GM21717 (cell line): Measurements from ENCODE around the gene STX1A.
"Not testable (repeated sequence)": the region's sequence is repeated elsewhere in the genome, so short reads cannot be mapped to it uniquely, and the experiment has no call there.

Source experiments
- ATAC-seq: cut with Tn5 transposase; IDR thresholded peaks from one replicate; pipeline ENCODE4 v1.9.1; 2021; ENCODE audit warnings: mild to moderate bottlenecking, moderate library complexity; ENCODE audit not compliant: unreplicated experiment

STX1A gene

DNA sequence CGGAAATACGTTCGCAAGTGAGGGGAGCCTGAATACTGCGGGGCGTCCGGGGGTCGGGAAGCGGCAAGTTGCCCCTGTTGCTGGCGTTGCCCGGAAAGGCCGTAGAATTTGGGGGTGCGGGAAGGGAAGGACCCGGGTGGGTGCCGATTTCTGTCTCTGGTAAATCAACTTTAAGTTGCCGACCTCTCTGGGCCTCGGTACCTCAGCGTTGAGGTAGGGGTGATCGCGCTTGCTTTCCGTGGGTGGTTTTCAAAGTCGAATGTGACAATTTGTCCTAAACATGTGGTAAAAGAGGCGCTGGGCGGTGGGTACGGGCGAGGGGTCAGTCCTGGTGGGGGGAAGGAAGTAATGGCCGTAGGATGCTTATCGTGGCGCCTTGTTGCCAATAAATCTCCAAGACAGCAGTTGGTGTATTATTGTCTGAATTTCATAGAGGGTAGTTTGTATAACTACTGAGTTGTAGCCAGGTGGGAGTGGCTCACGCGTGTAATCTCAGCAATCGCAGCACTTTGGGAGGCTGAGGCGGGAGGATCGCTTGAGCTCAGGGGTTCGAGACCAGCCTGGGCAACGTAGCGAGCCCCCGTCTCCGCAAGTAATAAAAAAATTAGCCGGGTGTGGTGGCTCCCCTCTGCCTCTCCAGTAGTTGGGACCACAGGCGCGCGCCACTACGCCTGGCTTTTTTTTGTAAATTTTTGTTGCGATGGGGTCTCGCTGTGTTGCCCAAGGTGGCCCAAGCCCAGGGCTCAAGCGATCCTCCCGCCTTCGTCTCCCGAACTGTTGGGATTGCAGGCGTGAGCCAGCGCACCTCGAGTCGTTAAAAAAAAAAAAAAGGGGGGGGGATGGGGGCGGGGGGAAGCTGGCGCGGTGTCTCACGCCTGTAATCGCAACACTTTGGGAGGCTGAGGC is 35.4 kb downstream of the STX1A start:
- ATAC-seq, result peak; percentile 5

DNA sequence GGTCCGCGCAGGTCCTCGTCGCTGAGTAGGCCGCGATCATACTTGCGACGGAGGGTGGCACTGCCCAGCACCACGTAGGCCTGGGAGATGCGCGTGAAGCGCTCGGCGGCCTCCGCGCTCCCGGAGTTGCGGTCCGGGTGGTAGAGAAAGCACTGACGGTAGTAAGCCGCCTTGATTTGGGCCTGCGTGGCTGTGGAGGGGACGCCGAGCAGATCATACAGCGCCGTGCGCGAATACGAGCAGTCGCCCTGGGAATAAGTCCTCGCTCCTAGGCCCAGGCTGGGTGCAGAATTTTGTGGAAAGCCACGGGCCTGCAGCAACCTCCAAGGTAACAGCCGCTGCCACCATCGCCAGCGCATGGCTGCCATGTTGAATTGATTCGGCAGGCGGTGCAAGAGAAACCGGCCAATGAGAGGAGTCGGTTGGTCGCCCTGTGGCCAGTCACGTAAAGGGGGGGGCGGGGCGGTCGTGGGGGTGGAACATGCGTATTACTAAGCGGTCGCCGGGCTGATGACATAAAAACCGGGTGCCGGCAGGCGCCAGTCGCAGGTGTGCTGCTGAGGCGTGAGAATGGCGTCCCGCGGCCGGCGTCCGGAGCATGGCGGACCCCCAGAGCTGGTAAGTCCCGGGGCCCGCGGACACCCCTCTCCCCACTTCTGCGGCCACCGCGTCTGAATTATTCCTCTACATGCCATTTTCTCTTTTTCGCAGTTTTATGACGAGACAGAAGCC is 36.2 kb downstream of the STX1A start, which contains the start of the genes BUD23 and DNAJC30:
BUD23 (plus strand) TSS at position 542 of the 732 bp plus-strand sequence; CDS start at position 571, 29 bp downstream.
DNAJC30 (minus strand) TSS at position 398 of the 732 bp plus-strand sequence; CDS start at position 368, 30 bp downstream.
- ATAC-seq, result peak; percentile 79

DNA sequence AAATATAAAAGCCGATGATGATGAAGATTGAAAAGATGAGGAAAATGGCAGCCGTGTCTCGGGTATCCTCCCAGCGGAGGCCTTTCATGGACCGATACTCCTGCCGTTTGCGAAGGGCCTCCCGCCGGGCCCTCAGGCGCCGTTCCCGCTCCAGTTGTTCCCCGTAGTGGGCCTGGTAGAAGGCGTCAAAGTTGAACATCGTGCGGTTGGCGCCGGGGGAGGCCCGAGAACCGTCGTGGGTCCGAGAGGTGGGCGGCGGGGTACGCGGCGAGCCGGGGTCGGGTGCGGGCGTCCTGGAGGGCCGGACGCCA is 36.8 kb downstream of the STX1A start:
- no peak for ATAC-seq

DNA sequence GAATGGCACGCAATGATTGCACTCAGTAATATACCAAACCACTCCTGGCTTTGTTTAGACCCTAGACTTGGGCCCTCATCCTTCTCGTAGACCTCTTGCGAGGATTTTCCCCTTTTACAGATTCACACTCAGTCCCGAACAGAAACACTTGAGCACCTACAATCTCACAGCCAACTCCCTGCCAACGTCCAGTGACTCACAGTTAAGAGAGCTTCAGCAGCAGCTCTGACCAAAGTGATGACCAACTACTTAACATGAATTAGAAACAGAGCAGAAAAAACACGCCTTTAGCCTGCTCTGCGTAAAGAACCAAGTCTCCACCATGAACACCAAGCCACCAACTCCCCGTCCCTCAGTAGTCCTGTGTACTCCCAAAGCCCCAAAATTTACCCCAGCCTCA is 38.4 kb downstream of the STX1A start:
- ATAC-seq, result no peak

DNA sequence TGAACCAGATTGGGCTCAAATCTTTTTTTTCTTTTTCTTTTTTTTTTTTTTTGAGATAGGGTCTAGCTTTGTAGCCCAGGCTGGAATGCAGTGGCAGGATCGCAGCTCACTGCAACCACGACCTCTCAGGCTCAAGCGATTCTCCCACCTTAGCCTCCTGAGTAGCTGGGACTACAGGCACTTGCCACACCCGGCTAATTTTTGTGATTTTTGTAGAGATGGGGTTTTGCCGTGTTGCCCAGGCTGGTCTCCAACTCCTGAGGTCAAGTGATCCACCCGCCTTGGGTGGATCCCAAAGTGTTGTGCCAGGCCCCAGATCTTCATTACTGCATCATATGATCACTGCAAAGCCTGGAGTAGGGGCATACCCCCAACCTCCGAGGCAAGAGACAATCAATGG is 39.0 kb downstream of the STX1A start:
- ATAC-seq, result no peak

DNA sequence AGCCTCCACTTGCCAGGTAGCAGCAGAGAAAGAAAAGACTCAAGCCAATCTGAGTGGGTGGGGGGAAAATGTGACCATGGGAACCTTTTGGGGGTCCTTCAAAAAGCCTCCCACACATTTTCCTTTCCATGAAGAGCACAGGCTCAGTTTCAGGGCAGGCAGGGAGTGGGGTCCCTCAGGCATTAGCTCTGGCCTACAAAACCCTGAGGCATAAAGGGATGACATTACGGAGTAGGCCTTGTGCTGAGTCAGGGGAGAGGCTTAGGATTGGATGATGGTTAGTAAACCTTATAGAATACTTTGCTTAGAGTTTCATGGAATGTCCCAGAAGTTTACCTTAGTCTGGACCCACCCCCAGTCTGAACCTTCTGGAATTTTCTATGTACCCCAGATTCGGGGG is 39.8 kb downstream of the STX1A start:
- ATAC-seq, result no peak

DNA sequence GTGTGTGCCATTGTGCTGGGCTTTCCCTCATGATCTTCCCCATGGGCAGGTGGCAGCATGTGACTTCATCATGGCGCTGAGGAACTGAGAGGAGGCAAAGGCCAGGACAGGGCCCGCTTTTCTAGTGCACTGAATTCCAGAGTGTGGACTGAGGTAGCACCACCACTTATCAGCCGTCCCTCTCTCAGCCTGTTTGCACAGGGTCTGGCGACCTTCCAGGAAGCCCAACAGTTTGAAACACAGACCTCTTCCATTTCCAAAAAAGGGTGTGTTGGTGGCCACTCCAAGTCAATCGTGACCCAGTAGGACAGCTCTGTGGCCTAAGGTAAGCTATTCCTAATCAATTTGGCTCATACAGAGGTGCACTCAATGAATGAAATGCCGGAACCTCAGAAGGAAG is 40.6 kb downstream of the STX1A start:
- no peak for ATAC-seq

- ATAC-seq, result not testable (repeated sequence)
Measured at GRCh38 chr7:73676062-73676461, 43.4 kb downstream of the STX1A start.

DNA sequence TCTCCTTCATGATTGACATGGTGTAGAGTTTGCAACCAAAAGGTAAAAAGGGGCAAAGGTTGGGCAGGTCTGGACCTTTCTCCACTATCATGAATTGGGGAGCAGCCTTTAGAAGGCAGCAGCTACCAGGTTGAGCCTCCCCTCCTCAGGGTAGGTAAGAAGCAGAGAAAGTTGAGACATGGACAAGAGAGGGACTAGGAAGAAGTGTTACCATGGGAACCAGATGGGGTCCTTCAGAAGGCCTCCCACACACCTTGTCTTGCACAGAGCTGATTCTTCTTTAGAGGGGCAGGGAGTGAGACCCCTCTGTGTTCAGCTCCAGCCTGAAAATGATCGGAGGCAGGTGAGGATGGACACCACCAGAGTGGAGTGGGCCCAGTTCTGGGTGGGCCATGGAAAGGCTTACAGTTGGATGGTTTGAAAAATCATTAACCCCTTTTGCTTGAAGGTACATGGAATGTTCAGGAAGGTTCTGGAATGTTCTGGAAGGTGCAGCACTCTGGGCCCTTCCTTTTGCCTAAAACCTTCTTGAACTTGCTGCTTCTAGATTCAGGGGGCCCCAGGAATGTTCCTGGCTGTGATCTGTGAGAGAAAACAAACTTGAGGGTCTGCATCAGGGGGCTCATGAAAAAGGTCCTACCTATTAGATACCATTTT is 44.9 kb downstream of the STX1A start:
- no peak for ATAC-seq

DNA sequence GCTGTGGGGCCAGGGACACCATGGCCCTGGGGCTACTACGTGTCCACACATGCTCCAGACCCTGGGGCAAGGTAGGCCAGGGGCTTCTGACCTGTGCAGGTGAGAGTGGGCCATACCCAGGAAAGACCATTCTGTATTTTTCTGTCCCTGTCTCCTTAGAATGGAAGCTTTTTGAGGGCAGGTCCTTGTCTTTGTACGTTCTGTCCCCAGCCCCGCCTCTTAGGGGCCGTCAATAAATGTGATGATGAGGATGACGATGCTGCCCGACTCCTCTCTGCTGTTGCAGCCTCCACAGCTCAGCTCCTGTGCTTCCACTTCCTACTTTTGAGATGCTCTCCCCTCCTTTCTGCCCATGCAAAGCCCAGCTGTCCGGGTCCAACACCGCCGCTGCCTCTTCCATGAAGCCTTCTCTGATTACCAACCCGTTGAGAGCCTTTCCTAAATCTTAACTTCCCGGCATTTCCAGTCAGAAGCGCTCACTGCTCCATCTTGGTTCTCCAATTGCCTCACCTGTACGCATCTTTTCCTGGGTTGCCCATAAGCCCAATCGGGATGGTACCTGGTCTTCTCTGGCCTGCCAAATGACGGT is 47.5 kb downstream of the STX1A start:
- ATAC-seq, result no peak

DNA sequence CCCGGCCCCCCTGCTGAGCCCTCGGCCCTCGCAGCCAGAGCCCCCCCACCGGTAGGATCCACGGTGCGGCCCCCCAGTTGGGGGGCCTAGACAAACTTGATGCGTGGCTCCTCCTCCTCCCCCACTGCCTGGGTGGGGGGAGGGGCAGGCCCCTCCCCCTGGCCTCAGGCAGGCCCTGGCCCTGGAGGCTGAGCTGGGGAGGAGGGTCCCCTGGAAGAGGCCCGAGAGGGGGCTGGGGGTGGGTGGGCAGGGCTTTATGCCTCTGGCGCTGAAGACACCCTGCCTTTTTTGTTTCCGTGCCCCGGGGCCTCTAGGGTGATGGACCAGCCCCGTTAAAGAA is 48.2 kb downstream of the STX1A start:
- no peak for ATAC-seq

GRCh38 chr7:73669858-73670385 is 49.5 kb downstream of the STX1A start:
- ATAC-seq, result no peak

DNA sequence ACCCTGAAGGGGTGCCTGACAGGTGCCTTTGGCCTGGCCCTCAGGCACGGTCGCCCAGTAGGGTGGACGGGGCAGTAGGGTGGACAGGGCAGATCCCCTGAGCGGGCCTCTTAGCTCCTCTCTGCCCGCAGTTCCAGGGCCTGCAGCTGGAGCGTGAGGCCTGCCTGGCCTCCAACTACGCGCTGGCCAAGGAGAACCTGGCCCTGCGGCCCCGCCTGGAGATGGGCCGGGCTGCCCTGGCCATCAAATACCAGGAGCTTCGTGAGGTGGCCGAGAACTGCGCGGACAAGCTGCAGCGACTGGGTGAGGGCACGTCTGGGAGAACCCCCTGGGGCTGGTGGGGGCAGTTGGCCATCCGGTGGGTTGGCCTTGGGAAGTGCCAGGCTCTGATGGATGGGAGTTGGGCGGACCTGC is 50.2 kb downstream of the STX1A start:
- no peak for ATAC-seq

- ATAC-seq, result no peak
Measured at GRCh38 chr7:73668886-73669230, 50.6 kb downstream of the STX1A start.

GRCh38 chr7:73668103-73668885 is 51.2 kb downstream of the STX1A start:
- ATAC-seq, result peak; percentile 7

DNA sequence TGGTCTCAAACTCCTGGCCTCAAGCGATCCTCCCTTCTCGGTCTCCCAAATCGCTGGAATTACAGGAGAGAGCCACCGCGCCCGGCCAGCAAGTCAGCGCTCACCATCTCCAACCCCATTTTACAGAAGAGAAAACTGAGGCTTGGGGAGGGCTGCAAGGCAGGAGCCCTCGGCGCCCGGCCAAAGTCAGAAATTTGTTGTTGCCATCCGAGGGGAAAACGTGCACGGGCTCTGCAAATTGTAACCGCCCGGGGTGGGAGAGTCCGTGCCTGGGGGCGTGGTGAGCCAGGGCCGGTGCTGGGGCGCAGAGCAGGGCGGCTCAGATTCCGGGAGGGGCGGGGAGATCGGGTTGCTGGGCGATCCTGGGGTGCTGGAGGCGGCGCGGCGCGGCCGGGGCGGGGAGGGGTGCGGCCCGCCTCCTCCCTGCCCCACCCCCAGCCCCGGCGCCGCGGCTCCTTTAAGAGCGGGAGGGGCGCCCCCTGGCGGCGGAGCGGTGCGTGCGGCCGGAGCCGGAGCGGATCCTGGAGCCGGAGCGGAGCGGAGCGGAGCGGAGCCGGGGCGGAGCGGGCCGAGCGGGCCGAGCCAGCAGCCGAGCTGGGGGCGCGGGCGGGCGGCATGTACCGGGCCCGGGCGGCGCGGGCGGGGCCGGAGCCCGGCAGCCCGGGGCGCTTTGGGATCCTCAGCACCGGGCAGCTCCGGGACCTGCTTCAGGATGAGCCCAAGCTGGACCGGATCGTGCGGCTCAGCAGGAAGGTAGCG is 51.9 kb downstream of the STX1A start, which contains the start of gene VPS37D:
VPS37D (plus strand) TSS at position 488 of the 759 bp plus-strand sequence; CDS start at position 616, 128 bp downstream.
- ATAC-seq, result peak; percentile 87

DNA sequence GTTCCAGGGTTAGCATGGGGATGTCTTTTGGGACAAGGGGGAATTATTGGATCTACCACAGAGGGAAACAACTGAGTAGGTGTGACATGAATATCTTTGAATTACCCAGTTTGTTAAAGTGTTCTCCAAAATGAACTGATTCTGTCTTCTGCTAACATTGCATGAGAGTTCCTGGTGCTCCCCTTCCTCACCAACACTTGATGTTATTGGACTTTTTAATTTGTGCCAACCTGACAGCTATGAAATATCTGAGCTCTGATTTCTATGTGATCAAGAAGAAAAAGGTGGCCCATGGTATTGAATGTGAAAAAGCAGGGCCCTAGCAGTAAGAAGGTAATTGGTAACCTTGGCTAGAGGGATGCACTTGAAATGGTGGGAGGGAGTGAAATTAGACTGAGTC is 56.4 kb downstream of the STX1A start:
- ATAC-seq, result no peak

DNA sequence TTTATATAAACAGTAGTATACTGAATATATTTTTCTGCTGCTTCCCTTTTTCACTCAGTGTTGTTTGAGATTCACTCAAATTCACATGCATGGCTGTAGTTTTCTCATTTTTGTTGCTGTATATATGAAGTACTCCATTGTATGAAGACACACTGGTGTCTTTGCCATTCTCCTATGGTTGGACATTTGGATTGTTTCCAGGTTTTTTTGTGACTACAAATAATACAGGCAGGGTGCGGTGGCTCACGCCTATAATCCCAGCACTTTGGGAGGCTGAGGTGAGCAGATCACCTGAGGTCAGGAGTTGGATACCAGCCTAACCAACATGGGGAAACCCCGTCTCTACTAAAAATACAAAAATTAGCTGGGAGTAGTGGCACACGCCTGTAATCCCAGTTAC is 58.9 kb downstream of the STX1A start:
- ATAC-seq, result not testable (repeated sequence)

GRCh38 chr7:73659983-73660382 is 59.5 kb downstream of the STX1A start:
- ATAC-seq, result no peak
